ENCODE results near the gene RIC1. TPM values are rescaled to one million over a fixed set of nuclear protein-coding genes. Genes with fewer than 3 reads are reported as not detected.

Gene RIC1
- total and polyA plus RNA-seq, 2 of the 13 experiments (the other 11 are each of a cell fraction or from before 2014, with no cell fraction given) = 18.2 to 19.0 TPM

GRCh38 chr9:5820425-5820824, 191.5 kb downstream of the RIC1 start:
- TF ChIP-seq ZC3H13 (CRISPR knock-in tag; IDR thresholded peaks at IDR 0.05) (no peak), MAFK (conservative IDR thresholded peaks at IDR 0.05 in 1 of 2, IDR thresholded peaks at IDR 0.05 in 1 of 2; ENCODE audit: low read length in 2 of 2) (peak in 1 of 2 experiments; percentile 45; a peak in 1 of 4 replicates), ZSCAN30 (CRISPR knock-in tag; IDR thresholded peaks at IDR 0.05) (no peak), RNF219 (CRISPR knock-in tag; IDR thresholded peaks at IDR 0.05) (no peak), ZMYM4 (CRISPR knock-in tag; IDR thresholded peaks at IDR 0.05) (no peak)
- TF ChIP-seq, protein P1, sequence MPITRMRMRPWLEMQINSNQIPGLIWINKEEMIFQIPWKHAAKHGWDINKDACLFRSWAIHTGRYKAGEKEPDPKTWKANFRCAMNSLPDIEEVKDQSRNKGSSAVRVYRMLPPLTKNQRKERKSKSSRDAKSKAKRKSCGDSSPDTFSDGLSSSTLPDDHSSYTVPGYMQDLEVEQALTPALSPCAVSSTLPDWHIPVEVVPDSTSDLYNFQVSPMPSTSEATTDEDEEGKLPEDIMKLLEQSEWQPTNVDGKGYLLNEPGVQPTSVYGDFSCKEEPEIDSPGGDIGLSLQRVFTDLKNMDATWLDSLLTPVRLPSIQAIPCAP (CRISPR knock-in tag; IDR thresholded peaks at IDR 0.05; ENCODE audit: low read depth) = no peak
- TF ChIP-seq, protein P2, sequence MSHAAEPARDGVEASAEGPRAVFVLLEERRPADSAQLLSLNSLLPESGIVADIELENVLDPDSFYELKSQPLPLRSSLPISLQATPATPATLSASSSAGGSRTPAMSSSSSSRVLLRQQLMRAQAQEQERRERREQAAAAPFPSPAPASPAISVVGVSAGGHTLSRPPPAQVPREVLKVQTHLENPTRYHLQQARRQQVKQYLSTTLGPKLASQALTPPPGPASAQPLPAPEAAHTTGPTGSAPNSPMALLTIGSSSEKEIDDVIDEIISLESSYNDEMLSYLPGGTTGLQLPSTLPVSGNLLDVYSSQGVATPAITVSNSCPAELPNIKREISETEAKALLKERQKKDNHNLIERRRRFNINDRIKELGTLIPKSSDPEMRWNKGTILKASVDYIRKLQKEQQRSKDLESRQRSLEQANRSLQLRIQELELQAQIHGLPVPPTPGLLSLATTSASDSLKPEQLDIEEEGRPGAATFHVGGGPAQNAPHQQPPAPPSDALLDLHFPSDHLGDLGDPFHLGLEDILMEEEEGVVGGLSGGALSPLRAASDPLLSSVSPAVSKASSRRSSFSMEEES (CRISPR knock-in tag; IDR thresholded peaks at IDR 0.05) = no peak
- no peaks in the 10 kb centered on the region for H3K27me3 ChIP-seq (ENCODE audit: control insufficient read depth in 1 of 2, insufficient read depth in 2 of 2, low read length in 2 of 2)
- no peaks in the 10 kb centered on the region for H4K20me1 ChIP-seq (ENCODE audit: insufficient read depth, low read length)
- FAIRE-seq = no peak
- peaks cover 30% of the 10 kb centered on the region for H3K79me2 ChIP-seq (ENCODE audit: insufficient read depth, low read length)
- H3K9ac ChIP-seq (ENCODE audit: insufficient read depth, low read depth, low read length) = no peak overlapping the region
- no peak overlapping the region for H3K4me3 ChIP-seq (replicated peaks in 1 of 3; ENCODE audit: insufficient read depth in 1 of 3, low read depth in 2 of 3, low read length in 3 of 3)
- in situ Hi-C loops (cut with HindIII; ENCODE audit: extremely low pct_ligation_motif_present, low pct_unique_long_range_greater_than_20kb) (no loop called here), intact Hi-C loops (cut with micrococcal nuclease; ENCODE audit: unreplicated experiment) (no loop called here)
- H3K27ac ChIP-seq (ENCODE audit: extremely low read length, insufficient read depth, low read length) = no peak overlapping the region
- no peak overlapping the region for H3K4me2 ChIP-seq (ENCODE audit: low read depth, low read length)
- DNase-seq (ENCODE audit: low spot score) = no peak
- ChIA-PET POLR2A (no interaction called here), CTCF (ENCODE audit: low intra/inter-chr PET ratio, low total read pairs) (no interaction called here)
- no TSS peak for BruUV-seq (replicated peaks)
- H3K9me3 ChIP-seq (ENCODE audit: low read length) = no peaks in the 10 kb centered on the region
- ATAC-seq = no peak
- peaks cover 12 to 57% of the 10 kb centered on the region in 2 experiments for H3K36me3 ChIP-seq (replicated peaks in 1 of 2; ENCODE audit: control insufficient read depth in 1 of 2, insufficient read depth in 2 of 2, low read length in 2 of 2)
- H3K4me1 ChIP-seq (ENCODE audit: insufficient read depth, low read length) = peaks cover 27% of the 10 kb centered on the region
- 95% methylated on average over 1 of the region's 1 CpG for WGBS (ENCODE audit: low lambda C conversion rate)
- no peak overlapping the region for H2AFZ ChIP-seq (ENCODE audit: low read length)
